ENCODE data around the gene ADTRP.

The ADTRP gene

DNA sequence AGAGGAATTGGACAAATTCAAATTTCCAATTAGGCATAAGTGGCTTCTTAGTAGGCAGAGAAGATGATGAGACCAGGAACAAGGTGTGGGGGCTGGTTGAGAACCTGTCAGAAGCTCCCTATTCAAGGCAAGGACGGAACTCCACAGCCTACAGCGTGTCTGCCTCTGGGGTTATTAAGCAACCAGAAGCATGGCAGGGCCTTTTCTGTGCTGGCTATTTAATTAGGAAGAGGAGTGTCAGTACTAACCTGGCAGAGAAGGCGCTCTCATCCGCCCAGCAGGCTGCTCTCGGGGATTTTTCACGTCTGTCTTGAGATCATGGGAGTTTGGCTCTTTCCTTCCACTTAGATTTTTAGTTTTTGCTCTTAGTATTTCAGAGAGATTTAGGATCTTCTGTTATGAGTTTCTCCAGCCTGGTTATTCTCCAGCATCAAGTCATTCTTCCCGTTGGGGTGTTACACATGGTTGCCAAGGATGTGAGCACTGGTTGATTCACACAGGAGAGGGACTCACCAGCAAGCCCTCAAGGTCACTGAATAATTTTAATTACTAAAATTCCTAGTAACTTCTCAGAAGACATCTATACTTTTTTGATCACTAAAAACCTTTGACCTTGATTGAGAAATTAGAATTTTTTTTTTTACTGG lies 23.9 kb downstream of the ADTRP start:
- no peak for DNase-seq (ENCODE audit: low read depth)

GRCh38 chr6:11753798-11754197 lies 24.8 kb downstream of the ADTRP start:
- no peak for DNase-seq (ENCODE audit: low read depth)

- DNase-seq (ENCODE audit: low read depth): no peak
Observed at GRCh38 chr6:11752360-11752759, 26.2 kb downstream of the ADTRP start.

GRCh38 chr6:11750682-11751081 lies 27.9 kb downstream of the ADTRP start:
- DNase-seq (ENCODE audit: low read depth): no peak

DNA sequence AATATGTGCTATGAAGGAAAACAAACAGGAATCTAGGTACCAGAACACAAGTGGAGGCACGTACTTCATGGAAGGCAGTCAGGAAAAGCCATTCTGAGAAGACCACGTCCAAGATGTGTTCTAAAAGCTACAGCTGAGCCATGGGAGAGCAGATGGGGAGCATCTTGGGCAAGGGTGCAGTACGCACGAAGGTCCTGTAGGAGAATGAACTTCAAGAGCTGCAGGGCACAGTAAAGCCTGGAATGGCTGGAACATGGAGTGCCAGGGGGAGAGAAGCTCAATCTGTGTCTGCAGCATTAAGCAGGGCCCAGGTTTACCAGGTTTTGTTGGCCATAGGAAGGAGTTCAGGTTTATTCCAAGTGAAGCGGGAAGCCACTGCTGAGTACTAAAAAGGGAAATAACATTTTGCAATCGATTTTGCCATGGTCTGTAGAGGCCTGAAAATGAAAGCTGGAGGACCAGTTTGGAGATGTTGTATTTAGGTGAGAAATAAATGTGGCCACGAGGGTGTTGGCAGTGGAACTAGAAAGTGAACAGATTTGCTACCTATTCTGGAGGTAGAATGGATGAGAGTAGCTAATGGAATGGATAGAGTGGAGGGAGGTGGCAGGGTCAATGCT lies 29.9 kb downstream of the ADTRP start:
- no peak for DNase-seq (ENCODE audit: low read depth)

- DNase-seq (ENCODE audit: low read depth): no peak
Observed at GRCh38 chr6:11747021-11747420, 31.6 kb downstream of the ADTRP start.

GRCh38 chr6:11744753-11745152 lies 33.9 kb downstream of the ADTRP start:
- DNase-seq (ENCODE audit: low read depth): no peak

DNA sequence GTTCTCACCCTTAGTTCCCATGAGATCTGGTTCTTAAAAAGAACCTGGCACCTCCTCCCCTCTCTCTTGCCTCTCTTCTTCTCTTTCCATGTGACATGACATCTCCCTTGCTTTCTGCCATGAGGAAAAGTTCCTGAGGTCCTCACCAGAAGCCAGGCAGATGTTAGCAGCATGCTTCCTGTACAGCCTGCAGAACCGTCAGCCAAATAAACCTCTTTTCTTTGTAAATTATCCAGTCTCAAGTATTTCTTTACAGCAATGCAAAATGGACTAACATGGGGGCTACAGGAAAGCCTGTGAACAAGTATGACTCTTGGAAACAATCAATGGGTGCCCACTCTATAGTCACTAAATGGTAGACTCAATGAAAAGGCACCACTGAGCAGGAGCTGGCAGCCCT lies 34.5 kb downstream of the ADTRP start:
- no peak for DNase-seq (ENCODE audit: low read depth)

DNA sequence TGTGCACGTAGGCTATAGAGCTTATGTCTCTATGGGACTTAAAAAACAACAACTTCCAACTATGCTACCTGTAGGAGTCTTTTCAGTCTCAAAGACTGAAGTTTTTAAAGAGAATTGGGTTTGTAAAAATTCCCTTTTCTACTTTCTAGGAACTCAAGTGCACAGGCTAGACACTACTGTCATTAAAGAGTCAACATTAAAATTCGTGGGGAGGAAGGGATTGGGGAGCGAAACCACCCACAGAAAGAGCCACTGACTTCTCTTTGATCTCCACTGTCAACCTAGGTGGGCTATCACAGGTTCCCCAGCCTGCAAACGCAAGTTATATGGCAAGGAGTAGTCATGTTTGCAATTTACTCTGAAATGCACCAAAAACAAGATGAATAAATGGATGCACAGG lies 37.7 kb downstream of the ADTRP start:
- no peak for DNase-seq (ENCODE audit: low read depth)

GRCh38 chr6:11738661-11739375 lies 39.8 kb downstream of the ADTRP start:
- no peak for DNase-seq (ENCODE audit: low read depth)

- DNase-seq (ENCODE audit: low read depth): no peak
Observed at GRCh38 chr6:11738234-11738633, 40.4 kb downstream of the ADTRP start.

DNA sequence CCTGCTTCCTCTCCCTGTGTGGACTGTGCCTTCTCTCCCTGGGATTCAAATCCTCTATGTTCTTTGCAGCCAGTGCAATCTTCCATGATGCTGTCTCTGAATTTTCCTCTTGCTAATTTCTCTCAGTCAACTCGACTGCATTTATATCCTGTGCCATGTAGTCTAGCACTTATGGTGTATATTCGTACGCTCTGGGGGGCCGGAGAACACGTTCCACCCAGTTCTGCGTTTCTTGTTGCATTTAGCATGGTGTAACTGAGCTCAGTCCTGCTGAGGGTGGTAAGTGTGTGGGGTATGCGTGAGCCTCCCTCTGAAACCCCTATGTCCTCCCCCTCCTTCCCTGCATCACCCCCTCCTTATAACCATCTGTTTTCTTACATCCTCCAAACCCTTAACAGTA lies 42.0 kb downstream of the ADTRP start:
- DNase-seq (ENCODE audit: low read depth): no peak

DNA sequence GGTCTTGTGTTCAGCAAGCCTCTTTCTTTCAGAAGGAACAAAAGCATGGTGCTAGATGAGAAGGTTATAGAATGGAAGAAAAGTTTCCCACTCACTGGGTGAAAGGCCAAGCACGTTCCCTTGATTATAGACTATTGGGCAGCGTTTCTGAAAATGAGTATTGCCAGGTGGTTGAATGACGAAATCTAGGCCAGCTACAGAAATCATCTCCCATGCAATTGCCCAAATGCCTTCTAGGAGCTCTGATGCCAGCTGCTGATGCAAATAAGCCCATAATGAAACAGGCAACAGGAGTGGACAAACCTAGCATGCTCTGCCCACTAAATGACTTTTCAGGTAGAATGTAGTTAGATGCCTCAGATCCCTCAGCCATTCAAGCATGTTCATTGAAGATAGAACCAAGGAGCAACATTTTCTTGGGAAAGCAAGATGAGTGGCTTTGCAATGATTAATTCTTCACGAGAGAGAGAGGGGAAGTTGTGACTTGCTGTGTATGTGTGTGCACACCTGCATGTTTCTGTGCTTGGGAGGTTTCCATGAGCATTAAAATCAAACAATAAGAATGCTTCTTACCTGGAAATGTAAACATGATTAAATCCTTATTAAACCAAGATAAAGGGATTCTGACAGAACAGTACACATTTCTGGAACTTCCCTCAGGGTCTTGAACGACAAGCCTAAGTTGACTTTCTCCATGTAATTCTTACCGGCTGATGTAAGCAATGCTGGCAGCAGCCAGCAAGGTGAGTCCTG lies 43.6 kb downstream of the ADTRP start:
- DNase-seq (ENCODE audit: low read depth): no peak

- DNase-seq (ENCODE audit: low read depth): peak; percentile 67
Observed at GRCh38 chr6:11732036-11732631, 46.5 kb downstream of the ADTRP start.

DNA sequence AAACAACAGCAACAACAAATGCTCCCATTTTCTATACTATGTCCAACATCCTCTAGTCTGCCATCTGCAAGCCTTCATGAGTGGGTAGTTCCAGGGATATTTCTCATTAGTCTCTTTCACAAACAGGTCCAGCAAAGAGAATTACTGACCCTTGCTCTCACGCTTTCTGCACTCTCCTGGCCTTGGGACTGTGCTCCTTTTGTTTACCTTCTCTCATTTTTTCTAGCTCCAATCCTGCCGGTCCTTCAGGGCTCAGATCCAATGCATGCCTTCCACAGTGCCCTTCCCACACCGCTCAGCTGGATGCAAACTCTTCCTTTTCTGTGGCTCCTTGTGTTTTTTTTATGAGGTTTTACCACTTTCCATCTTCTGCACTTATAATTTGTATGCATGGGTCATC lies 47.2 kb downstream of the ADTRP start:
- DNase-seq (ENCODE audit: low read depth): no peak

GRCh38 chr6:11730641-11731040 lies 48.0 kb downstream of the ADTRP start:
- no peak for DNase-seq (ENCODE audit: low read depth)

- no peak for DNase-seq (ENCODE audit: low read depth)
Observed at GRCh38 chr6:11729076-11729475, 49.5 kb downstream of the ADTRP start.

GRCh38 chr6:11727998-11728961 lies 50.3 kb downstream of the ADTRP start:
- DNase-seq (ENCODE audit: low read depth): no peak

DNA sequence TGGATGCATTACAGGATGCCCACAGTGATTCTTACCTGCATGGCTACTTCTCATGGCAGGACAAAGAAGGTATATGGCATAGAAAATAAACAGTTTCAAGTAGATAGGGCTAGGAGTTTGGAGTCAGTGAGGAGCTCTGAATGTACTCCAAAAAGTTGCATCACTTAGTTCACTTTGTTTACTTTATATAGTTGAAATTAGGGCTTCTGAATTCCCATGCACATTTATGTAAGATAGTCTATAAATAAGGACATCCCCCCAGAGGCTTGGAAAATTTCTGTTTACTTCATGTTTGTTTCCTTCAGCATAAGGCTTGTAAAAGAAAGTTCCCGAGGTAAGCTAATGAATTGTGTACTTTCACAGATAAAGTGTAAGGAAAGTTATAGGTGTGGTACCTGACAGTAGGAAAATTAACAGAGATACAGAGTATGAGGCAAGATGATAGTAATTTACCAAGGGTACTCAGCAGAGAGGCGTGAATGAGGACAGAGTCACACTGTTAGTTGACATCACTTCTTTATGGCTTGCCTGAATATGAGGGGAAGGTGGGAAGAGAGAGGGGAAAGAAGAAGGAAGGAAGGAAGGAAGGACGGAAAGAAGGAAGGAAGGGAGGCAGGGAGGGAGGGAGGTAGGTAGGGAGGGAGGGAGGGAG lies 51.1 kb downstream of the ADTRP start:
- DNase-seq (ENCODE audit: low read depth): no peak

DNA sequence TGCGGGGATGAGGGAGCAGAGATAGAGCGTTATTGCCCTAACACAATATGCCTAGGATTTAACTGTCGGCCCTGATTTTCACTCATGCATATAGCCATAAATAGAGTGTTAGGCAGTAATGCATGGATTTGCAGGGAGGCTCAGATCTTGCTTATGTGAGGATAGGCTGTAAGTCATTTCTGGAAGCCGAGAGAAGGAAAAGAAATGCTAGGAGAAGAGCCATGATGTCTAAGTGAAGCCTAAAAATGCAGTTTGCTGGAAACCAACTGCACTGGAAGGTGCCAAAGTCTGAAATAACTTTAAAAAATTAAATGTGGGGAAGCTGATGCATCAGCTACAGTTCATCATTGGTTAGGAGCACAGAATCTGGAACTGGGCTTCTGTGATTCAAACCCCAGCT lies 54.3 kb downstream of the ADTRP start:
- no peak for DNase-seq (ENCODE audit: low read depth)
